NT2/D1 (cell line): ENCODE measurements around the gene EPB41L4B.

Experiments
- SUZ12 ChIP-seq: IDR thresholded peaks from 2 replicates; pipeline ENCODE4 v1.6.1; 2011; ENCODE audit not compliant: insufficient read length, insufficient read depth; ENCODE audit errors: extremely low read depth
- YY1 ChIP-seq: IDR thresholded peaks from 2 replicates; pipeline ENCODE4 v1.6.1; 2011; ENCODE audit not compliant: insufficient read length, insufficient read depth
- ZNF274 ChIP-seq: IDR thresholded peaks from 2 replicates; pipeline ENCODE4 v1.6.1; 2011; ENCODE audit warnings: mild to moderate bottlenecking, low read depth, low read length

GRCh38 chr9:109242741-109243140 lies 78.1 kb downstream of the EPB41L4B start:
- TF ChIP-seq YY1 = no peak
- no peak for TF ChIP-seq ZNF274
- TF ChIP-seq SUZ12 = no peak
